GM23338 (cell line): ENCODE results near the gene CTNNA3. TPM values are rescaled to one million over a fixed set of nuclear protein-coding genes. Genes with fewer than 3 reads are reported as not detected.

Experiments
- ATAC-seq: fragments of 200-7000 bp; cut with Tn5 transposase; 3 replicates; pipeline ENCODE4 v1.9.1; 2020
- DNase-seq: peaks from one replicate; pipeline ENCODE4 v3.0.0-alpha.2; 2015; ENCODE audit warnings: low spot score
- H2AFZ ChIP-seq: fragments of 200-600 bp; sonication (generic); 2 replicates; pipeline ENCODE4 v1.8.0; 2016; ENCODE audit warnings: antibody characterized with exemption, mild to moderate bottlenecking, moderate library complexity
- H3F3A ChIP-seq: fragments of 200-600 bp; sonication (generic); replicated peaks from 2 replicates; pipeline ENCODE4 v1.8.0; 2017; ENCODE audit warnings: antibody characterized with exemption, mixed run types, low read depth
- H3K27ac ChIP-seq: fragments of 200-600 bp; sonication (generic); 2 replicates; pipeline ENCODE4 v1.6.1; 2016; ENCODE audit warnings: low read depth
- H3K27me3 ChIP-seq: fragments of 200-600 bp; sonication (generic); 2 replicates; pipeline ENCODE4 v1.8.0; 2016; ENCODE audit warnings: mild to moderate bottlenecking, mixed run types, moderate library complexity; ENCODE audit not compliant: insufficient read depth
- H3K36me3 ChIP-seq: fragments of 200-600 bp; sonication (generic); 2 replicates; pipeline ENCODE4 v1.8.0; 2016; ENCODE audit warnings: mild to moderate bottlenecking; ENCODE audit not compliant: insufficient read depth
- H3K4me1 ChIP-seq: fragments of 200-600 bp; sonication (generic); 2 replicates; pipeline ENCODE4 v1.8.0; 2016; ENCODE audit warnings: mild to moderate bottlenecking, moderate library complexity; ENCODE audit not compliant: insufficient read depth
- H3K4me2 ChIP-seq: fragments of 200-600 bp; sonication (generic); 2 replicates; pipeline ENCODE4 v1.7.1; 2017; ENCODE audit warnings: mixed run types
- H3K4me3 ChIP-seq: fragments of 200-600 bp; sonication (generic); 2 replicates; pipeline ENCODE4 v1.6.1; 2016; ENCODE audit warnings: mixed run types
- H3K79me2 ChIP-seq: fragments of 200-600 bp; sonication (generic); replicated peaks from 2 replicates; pipeline ENCODE4 v1.8.0; 2017; ENCODE audit warnings: mild to moderate bottlenecking; ENCODE audit not compliant: insufficient read depth
- H3K9me2 ChIP-seq: fragments of 200-600 bp; sonication (generic); 2 replicates; pipeline ENCODE4 v1.8.0; 2017; ENCODE audit not compliant: insufficient read depth
- H4K20me1 ChIP-seq: fragments of 200-600 bp; sonication (generic); replicated peaks from 2 replicates; pipeline ENCODE4 v1.8.0; 2017; ENCODE audit warnings: mild to moderate bottlenecking; ENCODE audit not compliant: insufficient read depth
- H3K27ac Mint-ChIP-seq: 2 replicates; pipeline ENCODE4 v1.8.0; 2020; ENCODE audit warnings: inconsistent platforms, mild to moderate bottlenecking, moderate library complexity, mixed read lengths
- H3K27me3 Mint-ChIP-seq: 3 replicates; pipeline ENCODE4 v1.8.0; 2022; ENCODE audit warnings: low read depth, mild to moderate bottlenecking, moderate library complexity, mixed read lengths, inconsistent platforms; ENCODE audit not compliant: insufficient read depth, poor library complexity
- H3K36me3 Mint-ChIP-seq: 3 replicates; pipeline ENCODE4 v1.8.0; 2021; ENCODE audit warnings: low read depth, mild to moderate bottlenecking, inconsistent platforms, moderate library complexity, mixed read lengths
- H3K4me1 Mint-ChIP-seq: 3 replicates; pipeline ENCODE4 v1.8.0; 2020; ENCODE audit warnings: mild to moderate bottlenecking, inconsistent platforms, mixed read lengths
- H3K4me3 Mint-ChIP-seq: 3 replicates; pipeline ENCODE4 v1.8.0; 2021; ENCODE audit warnings: moderate library complexity, mild to moderate bottlenecking, inconsistent platforms, mixed read lengths
- H3K9me3 Mint-ChIP-seq: 3 replicates; pipeline ENCODE4 v1.8.0; 2020; ENCODE audit warnings: moderate library complexity, mild to moderate bottlenecking, inconsistent platforms, mixed read lengths
- CTCF ChIP-seq, 2 experiments: fragments of 200-600 bp in 1 of 2; sonication (generic) in 1 of 2; conservative IDR thresholded peaks; 2 replicates each; pipeline versions ENCODE4 v1.5.1 to v1.6.1; 2016 to 2017; ENCODE audit warnings: antibody characterized with exemption in 2 of 2, low read depth in 2 of 2, mild to moderate bottlenecking in 2 of 2, moderate library complexity in 1 of 2
- EZH2 ChIP-seq: fragments of 200-600 bp; sonication (generic); IDR thresholded peaks from one replicate; pipeline ENCODE4 v1.8.0; 2017; ENCODE audit warnings: antibody characterized with exemption, mild to moderate bottlenecking, low read depth; ENCODE audit not compliant: unreplicated experiment
- STAT1 ChIP-seq: IDR thresholded peaks from one replicate; pipeline ENCODE4 v1.6.1; 2016; ENCODE audit warnings: antibody characterized with exemption; ENCODE audit not compliant: unreplicated experiment
- ZNF114 ChIP-seq: fragments of 250-450 bp; sonication (Bioruptor Pico); IDR thresholded peaks from 2 replicates; pipeline ENCODE4 v1.5.0; 2020; ENCODE audit warnings: mild to moderate bottlenecking, moderate library complexity
- ZNF462 ChIP-seq: fragments of 250-450 bp; sonication (Bioruptor Pico); IDR thresholded peaks from 2 replicates; pipeline ENCODE4 v1.5.0; 2020; ENCODE audit warnings: mild to moderate bottlenecking, moderate library complexity
- polyA plus RNA-seq: library from polyadenylated mRNA; unstranded; fragments of >200 nt; fragmentation: Nextera tagmentation; extraction: Ambion mirVana; gene quantifications from 2 replicates; pipeline ENCODE4 v1.2.1, GENCODE V29; 2016
- total RNA-seq: library from RNA; depleted of rRNA; stranded (reverse); fragments of >200 nt; shearing (Covaris generic); gene quantifications from 2 replicates; pipeline ENCODE4 v1.2.3, GENCODE V29; 2014

The CTNNA3 gene
- total and polyA plus RNA-seq, 2 experiments from 2014 or later: 0.71 to 3.3 TPM

GRCh38 chr10:67036808-67037207 lies 659.2 kb downstream of the CTNNA3 start (continued):
- no peak for TF ChIP-seq ZNF462 (CRISPR knock-in tag)
- TF ChIP-seq STAT1: no peak
- TF ChIP-seq ZNF114 (CRISPR knock-in tag): no peak
- TF ChIP-seq EZH2: no peak

- H3K4me3 Mint-ChIP-seq: no peak overlapping the region
- H3F3A ChIP-seq: no peaks in the 10 kb centered on the region
- H3K4me1 Mint-ChIP-seq: no peaks in the 10 kb centered on the region
- no peaks in the 10 kb centered on the region for H3K36me3 ChIP-seq
- no peaks in the 10 kb centered on the region for H3K4me1 ChIP-seq
- DNase-seq (no peak), ATAC-seq (no peak)
- no peaks in the 10 kb centered on the region for H3K36me3 Mint-ChIP-seq
- no peak for TF ChIP-seq EZH2
- no peak for TF ChIP-seq CTCF (conservative IDR thresholded peaks at IDR 0.05; ENCODE audit: low read depth in 2 of 2)
- no peak for TF ChIP-seq ZNF114 (CRISPR knock-in tag)
- H3K27me3 Mint-ChIP-seq: no peaks in the 10 kb centered on the region
- no peak overlapping the region for H3K27ac ChIP-seq
- H4K20me1 ChIP-seq: no peaks in the 10 kb centered on the region
- no peaks in the 10 kb centered on the region for H3K9me3 Mint-ChIP-seq
- H3K4me3 ChIP-seq: no peak overlapping the region
- H3K4me2 ChIP-seq: no peak overlapping the region
- no peak overlapping the region for H2AFZ ChIP-seq
- H3K79me2 ChIP-seq: no peaks in the 10 kb centered on the region
- H3K27me3 ChIP-seq: no peaks in the 10 kb centered on the region
- H3K9me2 ChIP-seq: no peaks in the 10 kb centered on the region
- H3K27ac Mint-ChIP-seq: no peak overlapping the region
Observed at GRCh38 chr10:67033878-67034277, 662.1 kb downstream of the CTNNA3 start.
